Measurements from ENCODE around the gene VASH1.

The VASH1 gene

DNA sequence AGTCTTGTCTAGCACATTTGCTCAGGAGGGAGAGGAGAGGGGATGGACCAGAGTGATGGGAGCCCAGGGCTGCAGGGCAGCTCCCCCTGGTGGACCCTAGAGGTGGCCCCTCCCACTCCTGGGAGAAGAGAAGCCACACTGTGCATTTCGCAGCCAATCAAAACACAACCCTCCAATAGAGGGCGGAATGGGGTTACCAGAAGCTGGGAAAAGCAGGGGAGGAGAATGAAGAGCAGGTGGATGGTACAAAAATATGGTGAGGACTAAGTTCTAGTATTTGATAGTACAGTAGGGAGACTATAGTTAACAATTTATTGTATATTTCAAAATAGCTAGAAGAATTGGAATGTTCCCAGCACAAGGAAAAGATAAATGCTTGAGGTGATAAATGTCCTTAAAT lies 23.6 kb downstream of the VASH1 start:
- DNase-seq, result peak; percentile 80

DNA sequence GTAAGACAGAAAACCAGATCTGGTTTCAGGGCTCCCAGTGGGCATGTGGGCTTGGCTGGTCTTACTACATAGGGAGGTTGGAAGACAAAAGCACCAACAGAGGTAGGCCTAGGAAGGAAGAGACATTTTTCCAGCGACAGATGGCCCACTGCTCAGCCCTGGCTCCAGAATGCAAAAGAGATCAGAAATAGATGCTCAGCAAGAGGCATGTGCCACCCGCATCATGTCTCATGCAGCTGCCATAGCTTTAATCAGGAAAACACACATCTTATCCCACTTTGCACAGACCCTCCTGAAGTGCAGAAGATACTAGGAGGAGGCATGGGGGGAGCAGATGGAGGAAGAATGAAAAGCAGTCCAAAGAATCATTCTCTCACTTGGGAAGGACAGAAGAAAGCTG lies 25.3 kb downstream of the VASH1 start:
- no peak for DNase-seq

DNA sequence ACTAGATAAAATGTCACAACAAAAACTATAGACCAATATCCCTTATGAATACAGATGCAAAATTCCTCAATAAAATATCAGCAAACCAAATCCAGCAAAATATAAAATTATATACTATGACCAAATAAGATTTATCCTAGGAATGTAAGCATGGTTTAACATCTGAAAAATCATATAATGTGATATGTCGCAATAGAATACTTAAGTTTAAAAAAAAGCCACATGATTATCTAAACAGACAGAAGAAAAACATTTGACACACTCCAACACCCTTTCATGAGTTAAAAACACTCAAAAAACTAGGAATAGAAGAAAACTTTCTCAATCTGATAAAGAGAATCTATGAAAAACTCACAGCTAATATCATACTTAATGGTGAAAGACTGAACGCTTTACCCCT lies 31.2 kb downstream of the VASH1 start:
- DNase-seq, result no peak

DNA sequence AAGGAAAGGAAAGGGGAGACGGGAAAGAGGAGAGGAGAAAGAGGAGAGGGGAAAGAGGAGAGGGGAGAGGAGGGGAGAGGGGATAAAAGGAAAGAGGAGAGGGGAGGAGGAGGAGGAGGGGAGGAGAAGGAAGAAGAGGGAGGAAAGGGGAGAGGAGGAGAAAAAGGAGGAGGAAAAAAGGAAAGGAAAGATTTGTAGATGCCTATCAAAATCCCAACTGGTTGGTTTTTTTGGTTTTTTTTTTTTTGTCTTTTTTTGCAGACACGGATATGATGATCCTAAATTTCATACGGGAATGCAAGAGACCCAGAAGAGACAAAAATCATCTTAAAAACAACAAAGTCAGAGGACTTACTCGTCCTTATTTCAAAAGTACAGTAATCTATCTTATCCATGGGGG lies 32.1 kb downstream of the VASH1 start:
- no peak for DNase-seq

DNA sequence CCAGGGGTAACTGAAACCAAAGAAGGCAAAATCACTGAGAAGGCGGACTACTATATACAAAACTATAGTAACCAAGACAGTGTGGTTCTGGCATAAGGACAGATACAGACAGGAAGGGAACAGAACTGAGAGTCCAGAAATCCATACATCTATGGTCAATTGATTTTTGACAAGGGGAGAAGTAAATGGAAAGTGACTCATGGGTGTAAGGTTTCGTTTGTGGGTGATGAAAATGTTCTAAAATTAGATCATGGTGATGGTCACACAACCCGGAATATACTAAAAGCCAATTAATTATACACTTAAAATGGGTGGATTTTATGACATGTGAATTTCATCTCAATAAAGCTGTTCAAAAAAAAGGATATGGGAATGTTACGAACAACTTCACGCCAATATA lies 32.7 kb downstream of the VASH1 start:
- no peak for DNase-seq

DNA sequence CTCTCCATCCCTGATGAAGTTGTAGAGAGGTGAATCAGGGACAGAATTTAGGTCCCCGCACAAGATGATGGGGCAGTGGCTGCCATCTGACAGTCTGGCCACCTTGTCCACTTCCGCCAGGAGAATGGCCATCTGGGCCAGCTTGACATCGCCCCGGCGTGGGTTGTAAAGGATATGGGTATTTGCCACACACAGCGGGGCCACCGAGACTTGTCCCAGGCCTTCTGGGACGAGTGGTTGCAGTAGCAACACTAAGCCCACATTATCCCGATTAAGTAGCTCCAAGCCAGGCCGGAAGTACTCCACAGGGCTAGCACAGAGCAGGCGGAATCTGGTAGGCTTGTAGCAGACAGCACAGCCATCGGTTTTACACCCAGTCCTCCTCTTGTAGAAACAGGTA lies 45.2 kb downstream of the VASH1 start:
- no peak for DNase-seq

DNA sequence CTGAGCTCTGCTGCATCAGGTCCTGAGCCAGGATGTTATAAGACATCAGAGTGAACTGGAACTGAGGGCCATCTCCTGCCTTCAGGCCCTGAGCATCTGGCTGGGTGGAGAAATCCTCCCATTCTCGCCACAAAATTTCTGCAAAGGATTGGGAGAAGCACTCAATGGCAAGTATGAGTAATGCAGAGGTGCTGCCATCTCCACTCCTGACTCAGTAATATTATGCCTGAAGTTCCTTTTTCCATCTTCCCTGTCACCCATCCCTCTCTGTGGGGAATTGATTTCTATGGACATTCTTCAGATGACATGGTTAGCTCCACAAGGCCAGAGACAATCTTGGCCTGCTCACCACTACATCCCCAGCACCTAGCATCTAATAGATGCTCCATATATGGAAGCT lies 46.7 kb downstream of the VASH1 start:
- DNase-seq, result no peak

DNA sequence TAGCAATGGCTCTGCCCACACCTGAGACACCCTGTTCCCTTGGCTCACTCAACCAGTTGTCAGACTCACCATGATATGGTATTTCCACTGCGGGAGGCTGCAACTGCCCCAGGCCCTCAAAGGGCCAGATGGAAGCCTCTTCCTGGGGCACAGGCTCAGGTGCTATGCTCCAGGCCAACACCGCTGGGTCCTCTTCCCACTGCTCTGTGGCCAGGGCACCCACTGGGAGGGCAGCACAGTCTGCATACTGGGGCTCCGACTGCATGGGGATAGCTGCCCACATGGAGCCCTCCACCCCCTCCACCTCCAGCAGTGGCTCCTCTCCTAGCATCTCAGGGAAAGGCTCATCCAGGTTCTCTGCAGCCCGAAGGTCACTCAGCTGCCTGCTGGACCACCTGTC lies 47.7 kb downstream of the VASH1 start:
- no peak for DNase-seq

DNA sequence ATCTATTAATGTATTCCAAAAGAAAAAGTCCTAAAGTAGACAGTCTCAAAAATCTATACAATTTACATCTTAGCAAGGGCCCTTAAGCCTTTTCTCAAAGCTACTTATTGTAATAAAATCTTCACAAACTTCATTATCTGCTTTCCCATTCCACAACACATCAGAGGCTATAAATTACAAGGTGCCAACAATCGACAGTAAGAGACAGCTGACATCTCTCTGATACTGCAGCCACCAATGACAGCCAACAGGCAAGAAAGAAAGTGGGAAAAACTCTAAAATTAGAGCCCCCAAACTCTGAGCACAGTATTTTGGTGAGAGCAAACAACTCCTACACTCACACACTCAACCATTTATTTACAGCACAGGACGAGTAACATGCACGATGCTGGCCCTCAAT lies 49.3 kb downstream of the VASH1 start:
- no peak for DNase-seq

DNA sequence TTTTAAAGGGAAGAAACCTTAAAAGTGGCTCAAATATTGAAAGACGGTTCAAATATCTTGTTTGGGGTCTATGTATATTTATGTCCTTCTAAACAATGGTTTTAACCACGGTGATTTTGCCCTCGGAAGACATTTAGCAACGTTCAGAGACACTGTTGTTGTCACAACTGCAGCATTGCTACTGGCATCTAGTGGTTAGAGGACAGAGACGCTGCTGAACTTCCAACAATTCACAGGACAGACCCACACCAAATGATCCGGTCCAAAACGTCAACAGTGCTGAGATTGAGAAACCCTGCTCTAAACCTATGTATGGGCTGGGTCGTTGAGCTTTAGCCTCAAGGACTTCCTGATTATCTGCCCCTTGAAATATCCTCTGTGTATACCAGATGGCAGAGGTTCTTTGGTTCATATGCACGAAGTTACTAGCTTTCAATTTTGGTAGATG lies 49.7 kb downstream of the VASH1 start:
- DNase-seq, result peak; percentile 30

DNA sequence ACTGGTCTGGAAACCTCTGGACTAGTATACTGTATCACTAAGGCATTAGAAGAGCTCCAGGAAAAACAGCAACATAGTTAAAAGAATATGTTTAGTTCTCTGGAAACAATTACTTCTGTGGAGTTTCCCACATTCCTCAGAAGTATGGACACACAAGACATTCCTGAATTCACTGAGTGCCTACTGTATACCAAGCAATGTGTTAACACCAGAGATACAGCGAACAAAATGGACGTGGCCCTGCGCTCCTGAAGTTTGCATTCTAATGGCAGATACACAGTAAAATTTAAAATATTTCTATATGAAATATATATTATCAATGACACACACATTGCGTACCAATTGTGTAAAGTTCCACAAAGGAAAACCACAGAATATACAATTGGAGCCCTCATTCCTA lies 50.3 kb downstream of the VASH1 start:
- peak; percentile 17 for DNase-seq

DNA sequence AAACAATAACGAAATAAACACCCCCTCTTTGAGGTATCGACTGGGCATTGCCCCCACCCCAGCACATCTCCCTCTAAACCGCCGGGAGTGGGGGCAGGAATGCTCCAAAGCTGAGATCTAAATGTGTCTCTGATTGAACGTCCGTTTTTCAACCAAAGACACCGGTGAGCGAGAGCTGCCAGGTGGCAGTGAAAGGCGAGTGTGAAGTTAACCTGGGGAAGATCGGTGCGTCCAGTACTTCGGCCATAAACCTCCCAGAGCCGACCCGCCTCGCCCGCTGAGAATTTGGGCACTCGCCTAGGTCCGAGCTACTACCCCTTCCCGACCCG lies 50.8 kb downstream of the VASH1 start:
- DNase-seq, result no peak

DNA sequence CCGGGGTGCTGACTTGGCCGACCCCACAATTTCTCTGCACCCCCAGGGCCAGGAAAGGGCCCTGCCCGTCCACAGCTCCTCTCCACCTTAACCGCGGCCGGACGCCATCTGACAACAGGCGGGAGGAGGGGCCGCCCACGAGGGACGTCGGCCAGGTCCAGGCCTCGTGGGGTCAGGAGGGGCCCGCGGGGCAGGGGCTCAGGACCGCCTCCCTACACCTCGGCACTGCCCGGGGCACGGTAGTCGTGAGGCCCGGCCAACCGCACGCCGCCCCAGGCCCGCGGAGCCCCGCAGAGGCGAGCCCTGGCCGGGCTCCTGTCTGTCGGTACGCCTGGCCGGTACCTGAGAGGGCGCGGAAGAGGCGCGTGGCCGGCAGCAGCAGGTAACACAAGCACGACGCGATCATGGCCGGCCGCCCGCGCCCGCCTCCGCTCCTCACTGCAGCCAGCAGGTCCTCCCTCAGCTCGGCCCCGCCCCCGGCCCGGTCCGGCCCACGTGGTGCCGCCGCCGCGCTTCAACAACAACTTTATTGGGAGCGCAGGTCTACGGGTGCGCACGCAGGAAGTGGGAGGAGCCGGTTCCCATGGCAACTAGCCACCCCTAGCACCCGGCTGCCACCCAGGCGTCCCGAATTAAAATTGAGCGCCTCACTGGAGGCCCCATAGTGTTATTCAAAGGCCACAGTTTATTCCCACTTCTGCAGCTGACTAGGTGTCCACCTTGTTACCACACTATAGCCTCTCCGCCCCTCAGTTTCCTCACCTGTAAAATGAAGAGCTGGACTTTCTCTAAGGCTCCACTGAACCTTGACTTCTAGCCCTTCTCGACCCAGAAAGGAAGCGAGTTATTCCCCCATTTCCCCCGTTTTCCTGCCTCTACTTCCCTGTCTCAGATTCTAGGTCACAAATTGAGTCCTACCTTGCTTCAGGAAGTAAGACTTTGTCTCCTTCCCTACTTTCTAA lies 51.4 kb downstream of the VASH1 start, which contains the start of gene ANGEL1:
Gene ANGEL1 (minus strand): TSS at position 461 of the 962 bp plus-strand sequence. CDS start 55 bp downstream, at position 406.
- peak; percentile 95 for DNase-seq

DNA sequence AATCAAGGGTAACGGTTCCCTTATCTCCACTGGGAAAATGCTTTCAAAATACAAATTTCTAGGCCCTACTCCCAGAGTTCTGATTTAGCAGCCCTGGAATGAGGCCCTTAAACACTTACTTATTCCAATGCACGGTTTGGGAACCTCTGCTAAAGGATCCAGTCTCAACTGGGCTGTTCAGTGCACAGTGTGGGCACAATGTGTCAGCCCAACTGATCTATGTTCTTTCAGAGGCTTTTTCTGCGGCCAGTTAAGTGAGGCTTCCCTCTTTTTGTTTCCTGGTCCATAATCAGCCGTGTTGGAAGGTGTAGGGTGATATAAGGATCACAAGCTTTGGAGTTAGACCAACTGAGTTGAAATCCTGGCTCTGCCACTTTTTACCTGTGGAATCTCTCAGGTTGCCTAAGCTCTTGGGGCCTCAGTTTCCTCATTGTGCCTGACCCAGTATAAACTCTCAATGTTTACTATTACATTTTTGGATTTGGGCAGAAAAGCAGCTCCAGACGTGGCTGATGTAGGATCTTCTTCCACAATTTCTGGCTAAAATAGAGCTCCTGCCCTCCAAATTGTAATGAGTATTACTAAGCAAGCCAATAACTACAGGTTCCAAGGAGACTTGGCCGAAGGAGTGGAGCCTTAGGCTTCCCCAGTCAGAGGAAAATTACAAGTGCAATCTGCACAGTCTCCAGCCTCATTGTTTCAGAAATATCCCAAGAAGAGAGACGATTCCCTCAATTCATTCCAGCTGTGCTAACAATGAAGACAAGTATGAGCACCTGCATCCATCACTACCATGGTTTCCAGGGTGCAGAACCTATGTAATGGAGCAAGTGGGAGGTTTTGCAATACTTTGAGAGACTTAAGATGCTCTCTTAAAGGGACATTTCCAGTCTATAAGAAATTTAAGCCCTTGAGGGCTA lies 53.7 kb downstream of the VASH1 start:
- DNase-seq, result no peak

DNA sequence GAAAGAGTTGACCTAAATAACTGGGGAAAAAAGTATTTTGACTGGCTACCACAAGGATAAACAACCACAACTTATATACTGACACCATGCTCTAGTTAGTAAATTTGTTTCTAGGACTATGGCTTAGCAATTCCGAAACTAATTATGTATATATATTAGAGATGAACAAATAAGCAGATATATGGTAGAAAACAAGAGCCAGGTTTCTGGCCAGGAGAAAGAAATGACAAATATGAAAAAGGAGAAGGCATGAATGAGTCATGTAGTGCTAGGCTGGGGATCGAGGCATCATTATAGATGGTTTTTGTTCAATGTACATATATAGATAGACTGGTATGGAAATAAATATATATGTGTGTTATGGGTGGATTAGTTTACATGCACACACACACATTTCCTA lies 59.4 kb downstream of the VASH1 start:
- no peak for DNase-seq

DNA sequence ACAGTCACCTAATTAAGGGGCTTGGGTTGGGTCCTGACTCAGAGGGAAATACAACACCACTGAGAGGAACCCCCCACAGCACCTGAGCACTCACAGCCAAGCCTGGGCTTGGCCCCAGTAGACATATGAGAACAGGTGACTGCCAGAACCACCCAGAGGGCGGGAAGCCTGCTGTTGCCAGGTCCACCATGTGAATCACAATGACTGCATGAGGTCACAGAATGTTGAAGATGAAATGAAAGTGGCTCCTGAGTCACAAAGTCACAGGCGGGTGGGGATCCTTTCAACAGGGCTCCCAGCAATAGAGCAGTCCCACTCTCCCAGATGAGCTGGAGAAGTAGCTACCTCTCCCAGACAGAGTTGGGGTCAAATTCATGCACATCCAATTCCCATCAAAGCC lies 64.9 kb downstream of the VASH1 start, which contains the start of gene LRRC74A:
Gene LRRC74A (plus strand): TSS at position 287 of the 400 bp plus-strand sequence. CDS start 290 bp downstream, outside the sequence.
- DNase-seq, result no peak

DNA sequence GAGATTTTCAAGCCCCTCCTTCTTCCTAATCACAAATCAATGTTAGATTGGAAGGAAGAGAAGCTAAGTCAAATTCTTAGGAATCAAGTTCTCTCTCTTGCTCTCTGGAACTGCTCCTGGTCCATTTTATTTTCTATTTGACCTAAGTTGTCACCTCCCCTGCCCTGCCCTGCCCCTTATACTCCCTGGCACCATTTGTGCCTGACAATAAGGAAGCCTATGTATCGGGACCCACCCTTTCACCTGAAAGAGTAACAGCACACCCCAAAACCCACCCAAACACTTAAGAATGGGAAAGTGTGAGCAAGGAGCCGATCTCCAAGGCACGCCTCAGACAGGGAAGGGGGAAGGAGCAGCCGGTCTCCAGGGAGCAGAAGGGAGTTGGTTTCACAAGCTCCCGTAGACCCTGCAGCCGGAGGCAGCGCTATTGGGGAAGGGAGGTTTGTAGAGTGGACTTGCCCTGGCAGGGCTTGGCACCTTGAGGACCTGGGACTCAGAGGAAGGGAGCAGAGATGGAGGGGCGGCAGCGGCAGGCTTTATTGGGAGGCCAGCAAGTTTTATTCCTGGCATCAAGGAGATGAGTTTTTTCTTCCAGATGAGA lies 66.5 kb downstream of the VASH1 start:
- DNase-seq, result no peak

DNA sequence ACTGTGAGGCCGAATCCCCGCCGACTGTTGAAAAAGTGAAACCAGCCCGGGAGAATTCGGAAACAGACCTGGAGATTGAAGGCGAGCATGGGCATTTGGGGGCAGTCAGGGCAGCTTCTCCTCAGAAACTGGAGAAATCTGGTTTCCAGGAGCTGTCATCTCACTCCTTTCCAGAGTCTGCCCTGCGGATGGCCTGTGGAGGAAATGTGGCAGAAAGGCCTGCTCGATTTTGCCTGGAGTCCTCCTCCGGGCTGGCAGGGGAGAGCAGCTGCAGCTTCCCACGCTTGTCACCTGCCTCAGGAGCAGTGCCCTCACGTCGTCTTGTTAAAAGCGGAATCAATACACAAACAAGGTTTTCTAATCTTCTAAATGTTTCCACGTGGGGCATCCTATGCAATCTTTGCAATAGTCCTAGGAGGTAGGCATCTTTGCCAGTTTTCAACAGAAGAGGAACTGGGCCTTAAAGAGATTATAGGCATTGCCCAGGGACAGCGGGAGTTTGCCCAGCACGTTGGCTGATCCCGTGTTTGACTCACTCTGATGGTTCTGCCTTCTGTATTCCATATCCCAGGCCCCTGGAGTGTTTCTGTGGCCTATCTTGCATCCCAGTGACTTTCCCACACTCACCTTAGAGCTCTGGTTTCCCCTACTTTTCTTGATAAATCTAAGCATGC lies 67.2 kb downstream of the VASH1 start:
- DNase-seq, result no peak

DNA sequence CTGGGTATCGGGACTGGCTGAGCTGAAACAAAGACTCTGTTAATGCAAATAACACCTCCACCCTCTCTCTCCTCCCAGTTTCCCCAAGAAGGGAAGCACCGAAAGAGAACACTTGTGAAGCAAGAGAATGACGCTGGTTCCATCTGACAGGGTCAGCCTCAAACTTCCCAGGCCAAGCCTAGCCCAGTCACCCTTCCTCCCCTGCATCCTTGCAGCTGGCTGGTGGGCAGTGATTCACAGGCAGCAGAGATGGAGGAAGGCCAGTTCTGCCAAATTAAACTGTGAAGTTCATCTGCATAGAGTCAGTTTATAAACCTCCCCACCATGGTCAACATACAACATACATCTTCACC lies 67.7 kb downstream of the VASH1 start:
- no peak for DNase-seq

DNA sequence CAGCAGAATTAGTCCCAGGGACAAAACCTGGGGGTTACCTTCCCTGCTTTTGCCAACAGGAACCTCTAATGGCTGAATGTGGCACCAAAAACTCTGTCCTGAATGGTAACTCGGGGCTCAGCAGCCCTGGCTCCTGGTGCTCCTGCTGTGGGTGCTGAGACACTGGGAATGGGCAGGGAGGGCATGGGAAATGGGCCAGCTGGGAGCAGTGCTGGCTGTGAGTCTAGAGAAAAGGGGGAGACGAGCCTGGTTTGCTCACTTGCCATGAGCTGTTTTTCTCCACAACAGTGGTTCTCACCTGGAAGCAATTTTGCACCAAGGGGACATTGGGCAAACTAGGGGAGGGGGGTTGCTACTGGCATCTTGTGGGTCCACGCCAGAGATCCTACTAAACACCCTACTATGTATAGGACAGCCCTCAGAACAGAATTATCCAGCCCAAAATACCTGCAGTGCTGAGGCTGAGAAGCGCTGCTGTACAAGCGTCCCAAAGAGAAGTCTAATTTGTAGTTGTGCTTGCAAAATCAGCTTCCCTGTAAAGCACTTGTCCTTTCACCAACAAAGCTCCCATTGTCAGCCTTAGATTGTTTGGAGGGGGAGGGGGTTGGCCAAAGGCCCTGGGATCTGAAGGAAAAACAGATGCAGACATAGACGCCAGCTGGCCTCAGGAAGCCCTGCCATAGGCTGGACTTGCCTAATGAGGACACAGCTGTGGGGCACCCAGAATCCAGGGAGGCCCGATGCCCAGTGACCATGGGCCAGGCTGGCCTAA lies 68.6 kb downstream of the VASH1 start:
- no peak for DNase-seq

DNA sequence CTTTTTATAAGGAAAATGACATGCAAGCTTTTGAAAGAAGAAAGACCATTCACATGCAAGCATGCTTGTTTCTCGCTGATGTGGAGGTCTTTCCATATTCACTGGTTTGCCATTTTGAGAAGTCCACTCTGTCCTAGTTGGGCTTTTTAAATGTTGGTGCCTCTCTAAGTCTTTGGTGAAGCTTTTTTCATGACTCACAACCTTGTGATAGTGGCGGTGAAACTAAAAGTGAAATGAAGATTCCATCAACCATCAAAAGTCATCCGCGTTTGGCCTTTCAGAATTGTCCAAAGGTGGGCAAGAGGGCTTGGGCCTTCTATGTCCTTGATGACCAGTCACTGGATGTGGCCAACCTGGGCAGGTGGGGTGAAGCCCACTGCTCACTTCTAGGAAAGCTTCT lies 69.3 kb downstream of the VASH1 start:
- DNase-seq, result no peak

Measured in fibroblast of skin of scalp (primary cell).